SK-N-SH treated with all-trans-retinoic acid at 6 μM for 48 hours (cell line): ENCODE results near the gene HTR6.
"Not testable (repeated sequence)": the region's sequence is repeated elsewhere in the genome, so short reads cannot be mapped to it uniquely, and the experiment has no call there.

ENCODE experiments used
- ATAC-seq: fragments of 200-7000 bp; cut with Tn5 transposase; 3 replicates; pipeline ENCODE4 v1.9.1; 2020; ENCODE audit warnings: mild to moderate bottlenecking, moderate library complexity
- ARNTL ChIP-seq: fragments of 450-650 bp; formaldehyde crosslinking; IDR thresholded peaks from 2 replicates; pipeline ENCODE4 v1.5.0; 2020; ENCODE audit warnings: low read depth, mild to moderate bottlenecking, moderate library complexity, borderline replicate concordance
- BACH2 ChIP-seq: fragments of 250-450 bp; sonication (Bioruptor Pico); IDR thresholded peaks from 2 replicates; pipeline ENCODE4 v1.9.0; 2021; ENCODE audit warnings: mild to moderate bottlenecking, borderline replicate concordance
- CREB5 ChIP-seq: fragments of 250-450 bp; sonication (Bioruptor Pico); IDR thresholded peaks from 2 replicates; pipeline ENCODE4 v1.5.1; 2020; ENCODE audit warnings: low read depth, mild to moderate bottlenecking, moderate library complexity
- CSDC2 ChIP-seq: fragments of 250-450 bp; sonication (Bioruptor Pico); IDR thresholded peaks from 2 replicates; pipeline ENCODE4 v1.5.0; 2020; ENCODE audit warnings: mild to moderate bottlenecking, moderate library complexity
- CSRNP3 ChIP-seq: fragments of 250-450 bp; sonication (Bioruptor Pico); IDR thresholded peaks from 2 replicates; pipeline ENCODE4 v1.5.1; 2021; ENCODE audit warnings: mild to moderate bottlenecking, moderate library complexity
- ESRRG ChIP-seq: fragments of 250-450 bp; sonication (Bioruptor Pico); IDR thresholded peaks from 2 replicates; pipeline ENCODE4 v1.6.1; 2021; ENCODE audit warnings: mild to moderate bottlenecking
- PATZ1 ChIP-seq: fragments of 250-450 bp; sonication (Bioruptor Pico); IDR thresholded peaks from 2 replicates; pipeline ENCODE4 v1.8.0; 2020; ENCODE audit warnings: mild to moderate bottlenecking, moderate library complexity, borderline replicate concordance
- POU6F1 ChIP-seq: fragments of 250-450 bp; sonication (Bioruptor Pico); IDR thresholded peaks from 2 replicates; pipeline ENCODE4 v1.8.0; 2021; ENCODE audit warnings: low read depth, mild to moderate bottlenecking, moderate library complexity, borderline replicate concordance
- PPARA ChIP-seq: fragments of 250-450 bp; sonication (Bioruptor Pico); IDR thresholded peaks from 2 replicates; pipeline ENCODE4 v1.5.0; 2020; ENCODE audit warnings: mild to moderate bottlenecking, borderline replicate concordance
- SNAI2 ChIP-seq: fragments of 250-450 bp; sonication (Bioruptor Pico); IDR thresholded peaks from 2 replicates; pipeline ENCODE4 v1.5.0; 2020; ENCODE audit warnings: mild to moderate bottlenecking, moderate library complexity
- TCF4 ChIP-seq: fragments of 250-450 bp; sonication (Bioruptor Pico); IDR thresholded peaks from 2 replicates; pipeline ENCODE4 v1.8.0; 2021; ENCODE audit warnings: mild to moderate bottlenecking, moderate library complexity, borderline replicate concordance
- TOX ChIP-seq: fragments of 250-450 bp; sonication (Bioruptor Pico); IDR thresholded peaks from 2 replicates; pipeline ENCODE4 v1.8.0; 2021; ENCODE audit warnings: mild to moderate bottlenecking, moderate library complexity, borderline replicate concordance
- ZC3H10 ChIP-seq: fragments of 250-450 bp; sonication (Bioruptor Pico); IDR thresholded peaks from 2 replicates; pipeline ENCODE4 v1.5.1; 2021; ENCODE audit warnings: mild to moderate bottlenecking, moderate library complexity
- ZFP30 ChIP-seq: fragments of 450-650 bp; formaldehyde crosslinking; IDR thresholded peaks from 2 replicates; pipeline ENCODE4 v1.5.0; 2022; ENCODE audit warnings: mild to moderate bottlenecking, moderate library complexity
- ZNF565 ChIP-seq: fragments of 450-650 bp; formaldehyde crosslinking; conservative IDR thresholded peaks from 2 replicates; pipeline ENCODE4 v1.5.0; 2020; ENCODE audit warnings: low read depth, mild to moderate bottlenecking, moderate library complexity
- ZNF70 ChIP-seq: fragments of 450-650 bp; formaldehyde crosslinking; IDR thresholded peaks from 2 replicates; pipeline ENCODE4 v1.5.0; 2020; ENCODE audit warnings: mild to moderate bottlenecking, moderate library complexity
- ZNF8 ChIP-seq: fragments of 450-650 bp; formaldehyde crosslinking; IDR thresholded peaks from 2 replicates; pipeline ENCODE4 v1.5.0; 2020; ENCODE audit warnings: mild to moderate bottlenecking, moderate library complexity

Gene HTR6

GRCh38 chr1:19636065-19636464 lies 28.6 kb upstream of the HTR6 start (continued):
- TF ChIP-seq PATZ1 (no peak), CREB5 (no peak), TCF4 (CRISPR knock-in tag) (no peak), ZNF565 (CRISPR knock-in tag) (no peak), SNAI2 (CRISPR knock-in tag) (no peak), ZC3H10 (CRISPR knock-in tag) (no peak), ESRRG (CRISPR knock-in tag) (no peak), PPARA (no peak)

GRCh38 chr1:19636749-19637148 lies 27.9 kb upstream of the HTR6 start:
- ATAC-seq, result not testable (repeated sequence)

- no peak for TF ChIP-seq POU6F1 (CRISPR knock-in tag)
- TF ChIP-seq CREB5, result no peak
- no peak for TF ChIP-seq ZNF70 (CRISPR knock-in tag)
- no peak for TF ChIP-seq CSDC2 (CRISPR knock-in tag)
- no peak for TF ChIP-seq PATZ1
- TF ChIP-seq SNAI2 (CRISPR knock-in tag), result no peak
- TF ChIP-seq ZFP30 (CRISPR knock-in tag), result no peak
- TF ChIP-seq ZC3H10 (CRISPR knock-in tag), result no peak
- no peak for ATAC-seq
Measured at GRCh38 chr1:19637606-19638005, 27.1 kb upstream of the HTR6 start.

GRCh38 chr1:19639228-19639627 lies 25.4 kb upstream of the HTR6 start:
- ATAC-seq, result not testable (repeated sequence)

- no peak for ATAC-seq
- TF ChIP-seq ARNTL (no peak), TOX (CRISPR knock-in tag) (no peak), BACH2 (CRISPR knock-in tag) (no peak), SNAI2 (CRISPR knock-in tag) (no peak), POU6F1 (CRISPR knock-in tag) (no peak), ZNF8 (CRISPR knock-in tag) (no peak), CREB5 (no peak), ZNF565 (CRISPR knock-in tag) (no peak), CSRNP3 (CRISPR knock-in tag) (no peak)
Measured at GRCh38 chr1:19639999-19640362, 24.7 kb upstream of the HTR6 start.
